Kidney (tissue), 14 donors: ENCODE measurements around the gene BMP8B. TPM values are rescaled to one million over a fixed set of nuclear protein-coding genes. Genes with fewer than 3 reads are reported as not detected.

Experiments used
- DNase-seq, 5 donors: peaks; one replicate each; pipeline ENCODE4 v3.0.0-alpha.2; 2013 to 2020
- FAIRE-seq: peaks from 2 replicates; lab custom pipeline; 2012; peaks lifted over from hg19 to GRCh38; lab: Jason Lieb, UNC
- H3K27ac ChIP-seq, 2 donors: one replicate each; pipeline ENCODE4 v1.7.0; 2013; ENCODE audit warnings: low read depth in 2 of 2, low read length in 2 of 2, inconsistent platforms in 1 of 2
- H3K27me3 ChIP-seq: one replicate; pipeline ENCODE4 v1.7.1; 2013; ENCODE audit warnings: low read length, inconsistent platforms; ENCODE audit not compliant: control insufficient read depth, insufficient read depth
- H3K36me3 ChIP-seq, 3 donors: one replicate each; pipeline versions ENCODE4 v1.7.0 to v1.7.1; 2013; ENCODE audit warnings: low read length in 3 of 3, control low read depth in 1 of 3, inconsistent platforms in 1 of 3; ENCODE audit not compliant: insufficient read depth in 3 of 3, control insufficient read depth in 2 of 3
- H3K4me1 ChIP-seq, 3 donors: one replicate each; pipeline versions ENCODE4 v1.7.0 to v1.7.1; 2013; ENCODE audit warnings: low read length in 3 of 3, inconsistent platforms in 1 of 3, low read depth in 1 of 3; ENCODE audit not compliant: control insufficient read depth in 2 of 3, insufficient read depth in 2 of 3
- H3K4me3 ChIP-seq, 3 donors: one replicate each; pipeline versions ENCODE4 v1.7.0 to v1.8.1; 2013; ENCODE audit warnings: low read length in 3 of 3, control low read depth in 1 of 3, inconsistent platforms in 1 of 3
- H3K9ac ChIP-seq, 3 donors: one replicate each; pipeline versions ENCODE4 v1.7.0 to v1.7.1; 2013; ENCODE audit warnings: low read length in 3 of 3, control low read depth in 1 of 3, inconsistent platforms in 1 of 3
- H3K9me3 ChIP-seq, 3 donors: one replicate each; pipeline versions ENCODE4 v1.7.0 to v1.7.1; 2013; ENCODE audit warnings: low read length in 3 of 3, control low read depth in 1 of 3, inconsistent platforms in 1 of 3; ENCODE audit not compliant: control insufficient read depth in 2 of 3, insufficient read depth in 1 of 3
- CTCF ChIP-seq: IDR thresholded peaks from 3 replicates; pipeline ENCODE4 v1.5.1; 2012; ENCODE audit warnings: mild to moderate bottlenecking, moderate library complexity, borderline replicate concordance; ENCODE audit not compliant: insufficient read depth; ENCODE audit errors: extremely low read depth
- intact Hi-C: fragments of 100-400 bp; cut with DNase I; formaldehyde crosslinking; loops from one replicate; pipeline ENCODE4 v1.11.1; 2022
- polyA plus RNA-seq: library from polyadenylated mRNA; stranded (reverse); fragments of 350-450 nt; fragmentation: Illumina TruSeq; extraction: RNeasy Lipid Tissue Mini Kit (QIAGEN cat#74804); gene quantifications from one replicate; pipeline ENCODE4 v1.2.3, GENCODE V29; 2014; ENCODE audit warnings: low read depth, low replicate concordance; ENCODE audit not compliant: insufficient read depth
- total RNA-seq: library from RNA; stranded (reverse); fragmentation: NEBNext Ultra II Directional; extraction: Animal tissue kit (Norgen Biotek cat#: 25700); gene quantifications from one replicate; pipeline ENCODE4 v1.2.1, GENCODE V29; 2021
- donor health status: control.
- donor health status: control.
- donor health status: control.
- donor health status: control.
- donor health status: control.
- donor health status: DM: yes; HTN: yes; CAD: no.
- donor health status: Normal renal cell carcinoma (clear cell type).

The BMP8B gene
- total and polyA plus RNA-seq, 2 donors from 2014 or later, result 0.34 to 4.9 TPM

GRCh38 chr1:39757501-39757900 is 31.2 kb downstream of the BMP8B start:
- no peak for DNase-seq
- H3K36me3 ChIP-seq, result peaks cover 5 to 37% (median 36%) of the 10 kb centered on the region in 3 donors
- no peak for FAIRE-seq
- no peaks in the 10 kb centered on the region for H3K9me3 ChIP-seq
- H3K27me3 ChIP-seq, result no peaks in the 10 kb centered on the region
- H3K4me3 ChIP-seq, result no peak overlapping the region
- no peak overlapping the region for H3K27ac ChIP-seq
- H3K4me1 ChIP-seq, result no peaks in the 10 kb centered on the region
- H3K9ac ChIP-seq, result no peak overlapping the region
- intact Hi-C loops, result no loop called here
- no peak for TF ChIP-seq CTCF

GRCh38 chr1:39755965-39756659 is 32.6 kb downstream of the BMP8B start:
- intact Hi-C loops, result no loop called here
- no peak for FAIRE-seq

GRCh38 chr1:39754906-39755504 is 33.7 kb downstream of the BMP8B start:
- H3K36me3 ChIP-seq, result peaks cover 11 to 57% (median 54%) of the 10 kb centered on the region in 3 donors
- intact Hi-C loops, result no loop called here
- no peaks in the 10 kb centered on the region for H3K4me1 ChIP-seq
- H3K27ac ChIP-seq, result no peak overlapping the region
- no peaks in the 10 kb centered on the region for H3K27me3 ChIP-seq
- no peak overlapping the region for H3K9ac ChIP-seq
- H3K9me3 ChIP-seq, result no peaks in the 10 kb centered on the region
- no peak overlapping the region for H3K4me3 ChIP-seq
- peak in 2 of 5 donors; percentile 0 to 52 for DNase-seq
- no peak for FAIRE-seq
- TF ChIP-seq CTCF, result no peak

More at GRCh38 chr1:39755965-39756659, 32.6 kb downstream of the BMP8B start:
- peak in 2 of 5 donors; percentile 12 to 67 for DNase-seq
- TF ChIP-seq CTCF, result no peak
- no peak overlapping the region for H3K4me3 ChIP-seq
- H3K36me3 ChIP-seq, result peaks cover 11 to 48% (median 47%) of the 10 kb centered on the region in 3 donors
- H3K4me1 ChIP-seq, result no peaks in the 10 kb centered on the region
- H3K9ac ChIP-seq, result no peak overlapping the region
- no peak overlapping the region for H3K27ac ChIP-seq
- H3K27me3 ChIP-seq, result no peaks in the 10 kb centered on the region
- H3K9me3 ChIP-seq, result no peaks in the 10 kb centered on the region
